NOMO-1 treated with dmso at 0.1 percent for 144 hours (cell line): ENCODE results near the gene PARM1.
A peak's percentile ranks its signal among the peaks of the same experiment; 100 is the strongest.

Experiments used
- DNase-seq: peaks from one replicate; lab custom pipeline; 2025; ENCODE audit not compliant: unreplicated experiment; lab: John Stamatoyannopoulos, UW

PARM1 gene

DNA sequence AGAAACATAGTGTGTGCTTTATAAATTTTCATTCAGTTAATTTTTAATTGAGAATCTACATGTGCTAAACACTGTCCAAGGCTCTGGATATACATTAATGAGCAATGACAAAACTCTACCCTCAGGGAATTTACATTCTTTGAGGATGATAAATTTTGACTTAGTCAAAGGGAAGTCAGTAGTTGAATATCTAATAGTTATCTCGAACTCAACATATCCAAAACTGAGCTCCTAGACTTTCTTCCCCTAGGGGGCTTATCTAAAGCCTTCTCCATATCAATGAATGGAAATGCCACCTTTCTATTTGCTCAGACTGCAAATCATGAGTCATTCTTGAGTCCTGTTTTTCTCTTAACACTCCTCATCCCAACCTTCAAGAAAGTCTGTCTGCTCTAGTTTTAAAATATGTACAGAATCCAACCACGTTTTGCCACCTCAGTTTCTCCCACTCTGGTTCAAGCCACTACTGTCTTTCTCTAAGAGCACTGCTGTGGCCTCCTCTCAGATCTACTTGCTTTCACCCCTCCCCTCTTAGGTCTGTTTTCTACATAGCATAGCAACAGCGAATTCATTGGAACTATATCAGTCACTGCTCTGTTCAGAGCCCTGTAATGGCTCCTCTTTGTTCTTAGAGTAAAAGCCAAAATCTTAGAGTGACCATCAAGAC lies 9.5 kb downstream of the PARM1 start:
- no peak for DNase-seq

DNA sequence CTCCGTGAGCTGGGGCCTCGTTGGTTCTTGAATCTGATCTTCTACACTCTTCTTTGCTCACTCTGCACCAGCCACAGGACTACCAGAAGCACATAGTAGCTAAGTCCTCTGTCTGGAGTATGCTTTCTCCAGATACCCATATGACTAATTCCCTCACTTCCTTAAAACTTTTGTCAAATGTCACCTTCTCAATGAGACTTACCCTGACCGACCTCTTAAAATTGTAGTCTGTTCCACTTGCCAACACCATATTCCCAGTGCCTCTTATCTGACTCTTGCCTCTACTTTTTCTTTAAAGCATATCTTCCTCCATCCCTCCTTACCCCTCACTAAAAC lies 10.0 kb downstream of the PARM1 start:
- no peak for DNase-seq

DNA sequence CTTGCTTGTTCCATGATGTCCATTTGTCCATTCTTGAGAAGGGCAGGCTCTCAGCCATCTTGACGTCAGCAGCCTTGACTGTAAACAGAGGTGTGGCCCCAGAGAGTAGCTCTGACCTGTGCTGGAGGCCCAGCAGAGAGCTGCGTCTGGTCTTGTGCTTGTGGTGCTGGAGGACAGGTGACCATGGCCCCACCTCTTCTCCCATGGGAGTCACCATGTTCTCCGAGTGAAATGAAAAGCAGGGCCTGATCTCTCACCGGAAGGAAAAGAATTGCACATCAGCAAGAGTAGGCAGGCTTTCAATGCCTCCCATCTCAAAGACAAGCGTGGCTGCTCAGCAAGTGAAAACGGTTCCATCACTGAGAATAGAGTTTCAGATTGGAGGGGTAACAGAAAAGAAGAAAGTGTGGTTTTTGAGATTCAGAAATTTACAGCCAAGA lies 11.5 kb downstream of the PARM1 start:
- DNase-seq, result no peak

DNA sequence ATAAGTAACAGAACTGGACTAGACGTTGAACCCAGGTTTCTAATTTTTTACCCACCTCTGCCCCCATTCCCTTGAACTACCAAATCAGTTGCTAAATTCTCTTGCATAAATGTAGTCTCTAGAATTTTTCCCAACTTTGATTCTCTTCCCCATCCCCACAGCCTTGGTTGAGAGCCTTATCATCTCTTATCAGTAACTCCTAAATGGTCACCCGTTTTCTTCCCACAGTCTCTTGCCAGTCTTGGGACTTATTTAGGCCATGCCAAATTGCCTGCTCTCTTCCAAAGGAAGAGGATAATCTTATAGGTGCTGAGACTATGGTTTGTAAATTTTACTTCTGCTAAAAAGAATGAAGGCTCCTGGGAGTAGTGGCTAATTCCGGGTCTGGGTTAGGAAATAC lies 13.3 kb downstream of the PARM1 start:
- no peak for DNase-seq

DNA sequence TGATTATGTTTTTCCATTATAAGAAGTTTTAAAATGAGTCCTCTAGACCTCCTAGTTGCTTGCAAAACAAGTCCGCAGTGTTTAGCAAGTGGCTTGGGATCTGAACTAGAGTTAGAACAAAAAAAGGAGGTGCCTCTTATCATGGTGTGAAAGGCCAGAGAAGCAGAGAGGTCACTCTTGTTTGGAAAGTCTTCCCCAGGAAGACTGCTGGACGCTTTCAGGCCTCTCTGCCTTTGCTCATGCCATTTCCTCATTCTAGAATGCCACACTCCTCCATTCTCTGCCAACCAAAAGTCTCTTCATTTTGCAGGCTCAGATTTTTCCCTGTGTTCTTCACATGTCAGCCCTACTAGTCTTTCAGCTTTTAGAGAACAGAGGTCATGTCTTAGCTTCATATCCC lies 14.9 kb downstream of the PARM1 start:
- DNase-seq, result no peak

DNA sequence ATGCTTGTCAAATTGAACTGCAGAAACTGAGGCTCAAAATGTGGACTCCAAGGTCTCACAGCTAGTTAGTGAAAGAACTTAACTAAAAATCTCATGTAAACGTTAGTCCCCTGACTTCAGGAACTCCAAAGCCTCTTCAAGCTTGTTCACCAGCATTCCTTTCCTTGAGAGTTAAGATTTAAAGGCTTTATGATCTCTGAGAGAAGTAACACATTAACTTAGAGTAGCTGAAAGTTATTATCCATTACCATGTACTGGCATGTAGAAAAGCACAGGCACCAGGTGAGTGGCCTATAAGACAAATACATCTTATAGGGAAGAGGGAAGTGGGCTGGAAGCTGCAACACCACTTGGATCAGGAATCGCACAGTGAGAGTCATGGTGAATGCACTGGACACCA lies 15.3 kb downstream of the PARM1 start:
- no peak for DNase-seq

DNA sequence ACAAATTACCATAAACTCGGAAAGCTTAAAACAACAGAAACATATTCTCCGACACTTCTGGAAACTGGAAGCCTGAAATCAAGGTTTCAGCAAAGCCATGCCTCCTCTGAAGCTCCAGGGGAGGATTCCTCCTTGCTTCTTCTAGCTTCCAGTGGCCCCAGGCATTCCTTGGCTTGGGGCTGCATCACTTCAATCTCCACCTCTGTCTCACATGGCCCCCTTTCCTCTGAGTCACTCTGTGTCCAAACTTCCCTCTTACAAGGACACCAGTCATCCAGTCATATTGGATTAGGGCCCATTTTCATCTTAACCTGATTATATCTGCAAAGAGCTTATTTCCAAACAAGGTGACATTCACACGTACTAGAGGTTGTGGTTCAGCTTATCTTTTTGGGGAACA lies 17.3 kb downstream of the PARM1 start:
- no peak for DNase-seq

DNA sequence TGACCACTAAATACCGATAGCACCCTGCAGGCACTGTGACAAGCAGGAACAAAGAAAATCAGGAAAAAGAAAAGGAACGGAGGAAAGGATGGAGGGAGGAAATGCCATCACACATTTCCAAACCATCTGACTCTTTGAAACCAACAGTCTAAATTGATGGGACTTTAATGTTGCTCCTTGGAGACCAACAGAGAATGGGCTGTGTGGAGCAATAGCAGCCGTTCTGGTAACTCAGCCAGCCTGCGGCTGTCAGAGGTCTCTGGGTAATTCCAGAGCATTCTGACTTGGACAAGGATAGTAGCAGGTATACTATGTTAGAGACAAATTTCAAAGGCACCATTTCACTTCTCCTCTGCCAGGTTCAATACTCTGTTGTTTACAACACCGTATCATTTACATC lies 18.0 kb downstream of the PARM1 start:
- no peak for DNase-seq

DNA sequence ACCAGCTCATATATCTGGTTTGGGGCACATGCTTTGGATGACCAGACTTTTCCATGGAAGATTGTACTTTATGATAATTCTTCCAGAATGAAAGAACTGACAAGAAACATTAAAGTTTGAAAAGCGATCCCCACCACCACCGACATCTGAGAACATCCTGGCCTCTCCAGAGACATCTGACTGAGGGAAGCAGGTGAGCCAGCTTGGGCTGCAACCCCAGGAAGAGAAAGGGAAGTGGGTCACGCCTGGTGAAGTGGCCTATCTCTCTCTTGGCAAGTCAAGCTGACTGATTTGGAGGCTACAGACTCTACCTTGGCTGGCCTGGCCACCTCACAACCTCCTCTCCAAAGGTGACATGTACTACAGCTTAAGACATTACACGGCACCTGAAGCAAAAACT lies 20.7 kb downstream of the PARM1 start:
- no peak for DNase-seq

DNA sequence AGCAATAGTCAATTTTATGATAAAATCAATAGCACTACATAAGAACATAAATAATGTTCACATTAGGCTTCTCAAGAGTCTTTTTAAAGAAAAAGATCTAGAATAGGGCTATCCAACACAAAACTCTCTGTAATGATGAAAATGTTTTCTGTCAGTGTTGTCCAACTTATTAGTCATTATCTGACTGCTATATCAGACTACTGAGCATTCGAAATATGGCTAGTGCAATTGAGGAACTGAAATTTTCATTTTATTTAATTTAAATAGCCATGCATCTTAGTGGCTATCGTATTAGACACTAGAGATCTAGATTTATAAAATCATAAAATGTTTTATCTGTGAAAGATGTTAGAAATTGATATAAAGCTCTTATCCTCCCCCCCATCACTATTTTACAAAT lies 26.0 kb downstream of the PARM1 start:
- DNase-seq, result no peak

DNA sequence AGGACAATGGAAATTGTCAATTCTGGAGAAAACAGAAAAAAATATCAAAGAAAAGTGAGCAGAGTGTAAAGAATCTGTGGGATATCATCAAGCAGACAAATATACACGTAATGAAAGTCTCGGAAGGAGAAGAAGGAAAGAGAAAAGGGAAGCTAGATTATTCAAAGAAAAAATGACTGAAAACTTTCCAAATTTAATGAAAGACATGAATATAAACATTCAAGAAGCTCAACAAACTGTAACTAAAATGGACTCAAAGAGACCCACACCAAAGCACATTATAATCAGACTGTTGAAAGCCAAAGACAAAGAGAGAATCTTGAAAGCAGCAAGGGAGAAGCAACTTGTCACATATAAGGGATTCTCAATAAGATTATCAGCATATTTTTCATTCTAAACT lies 28.3 kb downstream of the PARM1 start:
- no peak for DNase-seq

DNA sequence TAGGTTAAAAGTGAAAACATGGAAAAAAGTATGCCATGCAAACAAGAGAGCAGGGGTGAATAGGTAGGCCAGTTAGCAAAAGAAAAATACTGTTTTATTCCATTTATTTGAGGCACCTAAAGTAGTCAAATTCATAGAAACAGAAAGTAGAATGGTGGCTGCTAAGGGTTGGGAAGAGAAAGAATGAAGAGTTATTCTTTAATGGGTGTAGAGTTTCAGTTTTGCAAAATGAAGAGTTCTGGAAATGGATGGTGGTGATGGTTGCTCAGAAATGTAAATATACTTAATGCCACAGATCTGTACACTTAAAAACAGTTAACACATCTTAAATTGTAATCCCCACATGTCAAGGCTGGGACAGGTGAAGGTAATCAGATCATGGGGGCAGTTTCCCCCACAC lies 29.7 kb downstream of the PARM1 start:
- DNase-seq, result no peak

DNA sequence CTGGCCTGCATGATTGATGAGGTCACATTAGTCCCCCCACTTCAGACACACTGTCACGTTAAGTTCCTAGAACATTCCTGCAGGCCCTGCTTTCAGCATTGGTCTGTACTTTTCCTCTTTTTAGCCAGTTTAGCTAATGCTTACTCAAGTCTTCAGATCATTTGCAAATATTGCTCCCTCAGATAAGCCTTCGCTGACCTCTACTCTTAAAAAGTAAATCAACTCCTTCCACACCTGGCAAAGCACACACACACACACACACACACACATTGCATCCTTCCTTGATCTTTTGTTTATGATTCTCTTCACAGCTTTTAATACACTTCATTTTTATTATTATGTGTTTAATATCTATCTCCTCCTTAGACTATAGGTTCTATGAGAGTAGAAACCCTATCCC lies 31.4 kb downstream of the PARM1 start:
- DNase-seq, result no peak

DNA sequence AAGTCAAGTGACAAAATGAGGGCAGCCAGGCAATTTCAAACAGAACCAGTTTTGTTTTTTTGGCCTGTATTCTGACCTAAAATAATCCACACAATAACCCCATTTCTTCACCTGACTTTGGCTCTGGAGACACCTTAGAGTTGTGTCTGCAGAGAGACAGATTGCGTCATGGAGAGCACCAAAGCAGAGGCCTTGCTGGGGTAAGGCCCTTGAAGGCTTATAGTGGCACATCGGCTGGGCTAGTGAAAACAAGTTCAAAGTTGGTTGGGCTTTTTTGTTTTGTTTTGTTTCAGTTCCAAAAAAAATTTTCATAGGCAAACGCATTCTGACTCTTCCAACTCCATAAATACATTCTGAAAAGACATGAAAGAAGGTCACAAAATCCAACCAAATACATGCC lies 34.4 kb downstream of the PARM1 start:
- DNase-seq, result no peak

DNA sequence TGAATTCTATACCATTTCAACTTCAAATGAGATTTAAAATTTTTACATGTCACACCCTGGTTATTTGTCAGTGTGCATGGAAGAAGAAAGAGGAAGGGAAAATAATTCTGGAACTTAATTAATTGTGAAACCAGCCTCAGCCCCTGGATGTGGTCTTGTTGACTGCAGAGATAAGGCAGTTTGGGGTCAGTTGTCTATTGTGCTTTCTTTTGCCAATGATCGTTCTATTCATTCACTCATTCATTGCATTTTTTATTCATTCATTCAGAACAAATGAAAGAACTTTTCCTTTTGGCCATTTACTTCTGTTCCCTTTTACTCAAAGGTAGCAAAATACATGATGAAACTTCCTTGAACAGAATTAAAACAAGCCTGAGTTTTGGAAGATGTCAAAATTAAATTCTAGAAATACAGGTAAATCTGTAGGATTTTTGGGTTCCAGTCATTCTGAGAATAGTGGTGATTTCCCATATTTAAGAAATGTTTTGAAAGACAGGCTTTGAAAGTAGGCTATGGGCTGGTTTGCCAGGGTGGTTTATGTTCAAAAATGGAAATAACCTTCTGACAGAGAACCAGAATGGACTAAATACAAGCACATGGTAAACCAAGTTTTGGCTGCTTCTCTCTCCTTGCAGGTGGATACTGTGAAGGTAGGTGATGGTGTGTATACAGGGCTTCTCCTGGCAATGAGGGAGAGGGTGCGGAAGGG lies 35.7 kb downstream of the PARM1 start:
- peak; percentile 26 for DNase-seq

DNA sequence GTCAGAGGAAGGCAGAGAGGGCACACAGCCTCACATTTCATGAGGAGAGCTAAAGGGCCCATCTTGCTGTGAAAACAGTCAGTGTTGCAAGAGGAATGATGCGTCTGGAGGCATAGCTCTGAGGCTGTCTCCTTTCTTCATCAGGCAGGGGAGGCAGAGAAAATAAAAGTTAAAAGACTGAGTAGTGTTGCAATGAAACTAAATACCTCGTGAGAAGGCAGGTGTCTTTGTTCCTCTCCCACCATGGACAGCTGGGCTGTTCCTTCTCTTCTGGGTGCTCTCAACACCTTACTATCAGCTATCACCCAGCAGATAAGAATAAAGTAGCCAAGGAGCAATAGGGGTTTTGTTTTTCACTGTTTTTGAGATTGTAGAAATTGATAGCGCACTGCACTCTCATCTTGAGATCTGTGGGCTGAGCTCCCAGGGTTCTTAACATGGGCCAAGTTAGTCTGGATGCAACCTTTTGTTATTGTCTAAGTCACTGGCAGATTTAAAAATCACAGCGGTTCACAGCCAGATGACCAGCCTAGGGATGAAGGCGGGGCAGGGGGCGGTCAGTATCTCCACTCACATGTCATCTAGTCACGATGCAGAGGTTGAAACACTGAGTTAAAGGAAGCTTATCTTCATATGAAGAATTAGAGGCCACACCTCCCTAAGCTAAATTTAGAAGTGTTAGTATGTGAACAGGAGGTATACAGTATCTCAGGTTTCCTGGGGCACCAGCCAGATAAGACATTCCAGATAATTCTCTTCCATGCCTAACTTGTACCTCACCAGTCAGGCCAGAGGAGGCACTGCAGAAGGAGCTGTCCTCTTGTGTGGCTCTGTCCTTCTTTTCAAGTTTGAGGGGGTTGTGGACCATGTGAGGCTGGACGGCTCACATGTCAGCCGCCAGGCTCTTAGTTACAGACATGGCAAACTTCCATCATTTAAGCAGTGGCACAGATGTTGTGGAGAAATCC lies 36.9 kb downstream of the PARM1 start:
- no peak for DNase-seq

DNA sequence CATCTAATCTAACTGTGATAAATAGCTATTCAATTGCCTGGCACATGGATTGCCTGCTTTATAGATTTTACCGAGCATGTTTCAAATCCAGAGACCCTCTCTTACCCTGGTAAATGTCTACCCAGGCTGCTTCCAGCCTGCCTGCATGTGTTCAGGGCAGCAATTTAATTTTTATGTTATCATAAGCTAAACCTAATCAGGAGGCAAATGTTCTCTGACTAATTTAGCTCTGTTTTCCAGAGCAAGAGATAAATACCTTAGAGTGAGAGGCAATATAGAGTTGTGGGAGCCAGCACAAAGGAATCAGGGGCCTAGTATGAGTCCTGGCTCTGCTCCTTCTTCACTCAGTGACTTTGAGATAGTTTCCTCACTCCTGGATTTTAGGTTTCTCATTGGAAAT lies 37.7 kb downstream of the PARM1 start:
- no peak for DNase-seq

DNA sequence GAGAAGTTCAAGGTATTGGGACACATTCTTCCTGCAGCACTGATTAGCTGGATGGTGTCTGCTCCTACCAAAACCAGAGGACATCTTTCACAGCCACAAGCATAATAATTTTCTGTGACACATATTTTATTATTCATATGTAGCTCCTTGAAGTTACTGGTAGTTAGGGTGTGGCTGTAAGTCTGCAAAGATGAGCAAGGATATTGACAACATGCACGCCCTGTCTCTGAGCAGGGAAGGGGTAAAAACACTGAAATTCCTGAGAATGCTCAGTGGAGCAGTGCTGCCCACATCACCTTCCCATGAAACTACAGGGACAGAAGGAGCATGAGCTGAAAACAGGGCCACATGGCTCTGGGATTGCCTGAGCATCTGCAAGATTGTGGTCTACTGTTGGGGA lies 38.9 kb downstream of the PARM1 start:
- DNase-seq, result no peak

DNA sequence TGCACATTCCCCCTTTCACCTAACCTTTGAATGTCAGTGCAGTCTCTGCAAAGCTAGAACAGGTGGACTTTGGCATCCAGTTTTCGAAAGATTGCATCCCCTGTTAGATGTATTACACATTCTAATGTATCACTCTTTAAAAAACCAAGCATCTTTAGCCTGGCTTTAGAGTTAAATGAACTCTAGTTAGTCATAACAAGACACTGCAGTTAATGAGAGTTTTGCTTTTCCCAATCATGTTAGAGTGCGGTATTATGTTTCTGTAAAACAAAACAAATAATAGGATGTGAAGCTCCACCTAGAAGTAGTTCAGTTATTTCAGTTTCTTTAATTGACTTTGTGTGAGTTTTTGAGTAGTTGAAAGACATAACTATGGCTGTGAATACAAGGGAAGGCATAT lies 42.2 kb downstream of the PARM1 start:
- DNase-seq, result no peak

DNA sequence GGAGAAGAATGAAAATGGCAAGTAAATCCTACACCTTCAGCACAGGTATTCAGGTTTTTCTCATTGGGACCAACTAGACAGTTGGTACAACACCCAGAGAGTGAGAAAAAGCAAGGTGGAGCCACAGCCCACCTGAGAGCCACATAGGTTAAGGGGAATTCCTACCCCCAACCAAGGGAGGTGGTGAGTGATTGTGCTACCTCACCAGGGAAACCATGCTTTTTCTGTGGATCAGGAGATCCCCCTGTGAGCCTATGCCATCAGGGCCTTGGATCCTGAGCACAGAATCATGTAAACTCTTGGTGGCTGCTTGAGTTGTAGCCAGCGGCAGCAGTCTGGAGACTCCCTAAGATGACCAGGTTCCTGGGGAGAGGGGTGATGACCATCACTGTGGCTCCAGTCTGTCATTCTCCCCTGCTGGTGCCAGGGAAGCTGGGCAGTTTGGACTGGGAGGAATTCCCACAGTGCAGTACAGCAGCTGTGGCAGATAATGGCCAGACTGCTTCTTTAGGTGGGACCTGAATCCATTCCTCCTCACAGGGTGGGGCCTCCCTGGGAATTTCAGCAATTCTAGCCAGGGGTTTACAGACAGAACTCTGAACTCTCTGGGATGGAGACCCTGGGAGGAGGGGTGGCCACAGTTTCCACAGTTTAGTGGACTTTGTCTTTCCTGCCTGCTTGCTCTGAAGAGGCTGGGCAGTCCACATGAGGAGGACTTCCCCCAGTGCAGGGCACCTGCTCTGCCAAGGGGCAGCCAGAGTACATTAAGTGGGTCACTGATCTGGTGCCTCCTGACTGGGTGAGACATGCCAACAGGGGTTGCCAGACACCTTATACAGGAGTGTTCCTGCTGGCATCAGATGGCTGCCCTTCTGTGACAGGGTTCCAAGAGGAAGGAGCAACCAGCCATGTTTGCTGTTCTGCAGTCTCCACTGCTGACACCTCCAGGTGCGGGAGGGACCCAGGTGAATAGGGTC lies 43.2 kb downstream of the PARM1 start:
- DNase-seq, result no peak
